ENCODE data around the gene SPHKAP.
"Not testable (repeated sequence)": the region's sequence is repeated elsewhere in the genome, so short reads cannot be mapped to it uniquely, and the experiment has no call there.

Gene SPHKAP

GRCh38 chr2:228181098-228182019 is at the start of gene SPHKAP:
TSS of gene SPHKAP (minus strand) at chr2:228181687. CDS start at chr2:228181598, 89 bp downstream.
- no peak for DNase-seq (ENCODE audit: low read depth in 2 of 2)

- DNase-seq (ENCODE audit: low read depth in 2 of 2), result no peak
Observed at GRCh38 chr2:228227466-228227865, 46.0 kb upstream of the SPHKAP start.

GRCh38 chr2:228224410-228224809 is 42.9 kb upstream of the SPHKAP start:
- DNase-seq (ENCODE audit: low read depth in 2 of 2), result no peak

GRCh38 chr2:228218593-228218992 is 37.1 kb upstream of the SPHKAP start:
- DNase-seq (ENCODE audit: low read depth in 2 of 2), result not testable (repeated sequence)

GRCh38 chr2:228197504-228197903 is 16.0 kb upstream of the SPHKAP start:
- DNase-seq (ENCODE audit: low read depth in 2 of 2), result no peak

GRCh38 chr2:228180181-228181097 is 1.0 kb downstream of the SPHKAP start:
- DNase-seq (ENCODE audit: low read depth in 2 of 2), result no peak

GRCh38 chr2:228167290-228167689 is 14.2 kb downstream of the SPHKAP start:
- no peak for DNase-seq (ENCODE audit: low read depth in 2 of 2)

- no peak for DNase-seq (ENCODE audit: low read depth in 2 of 2)
Observed at GRCh38 chr2:228164718-228165117, 16.8 kb downstream of the SPHKAP start.

GRCh38 chr2:228157841-228158240 is 23.6 kb downstream of the SPHKAP start:
- no peak for DNase-seq (ENCODE audit: low read depth in 2 of 2)

- no peak for DNase-seq (ENCODE audit: low read depth in 2 of 2)
Observed at GRCh38 chr2:228144961-228145360, 36.5 kb downstream of the SPHKAP start.

GRCh38 chr2:228140934-228141528 is 40.5 kb downstream of the SPHKAP start:
- no peak for DNase-seq (ENCODE audit: low read depth in 2 of 2)

GRCh38 chr2:228136027-228136426 is 45.5 kb downstream of the SPHKAP start:
- no peak for DNase-seq (ENCODE audit: low read depth in 2 of 2)

- DNase-seq (ENCODE audit: low read depth in 2 of 2), result no peak
Observed at GRCh38 chr2:228135300-228135699, 46.2 kb downstream of the SPHKAP start.

- no peak for DNase-seq (ENCODE audit: low read depth in 2 of 2)
Observed at GRCh38 chr2:228131833-228132232, 49.7 kb downstream of the SPHKAP start.

- no peak for DNase-seq (ENCODE audit: low read depth in 2 of 2)
Observed at GRCh38 chr2:228126401-228126800, 55.1 kb downstream of the SPHKAP start.

- no peak for DNase-seq (ENCODE audit: low read depth in 2 of 2)
Observed at GRCh38 chr2:228118940-228119339, 62.5 kb downstream of the SPHKAP start.

GRCh38 chr2:228107846-228108245 is 73.6 kb downstream of the SPHKAP start:
- DNase-seq (ENCODE audit: low read depth in 2 of 2), result no peak

GRCh38 chr2:228105526-228106250 is 75.8 kb downstream of the SPHKAP start:
- no peak for DNase-seq (ENCODE audit: low read depth in 2 of 2)

GRCh38 chr2:228104215-228104614 is 77.3 kb downstream of the SPHKAP start:
- no peak for DNase-seq (ENCODE audit: low read depth in 2 of 2)

- DNase-seq (ENCODE audit: low read depth in 2 of 2), result no peak
Observed at GRCh38 chr2:228103379-228103778, 78.1 kb downstream of the SPHKAP start.

- DNase-seq (ENCODE audit: low read depth in 2 of 2), result no peak
Observed at GRCh38 chr2:228102949-228103348, 78.5 kb downstream of the SPHKAP start.

All from stimulated activated CD8-positive, alpha-beta memory T cell treated with anti-CD3 and anti-CD28 coated beads, Interleukin-15, amount 100 ng/mL, for 48 hours (primary cell).